DOHH2 (cell line): ENCODE results near the gene DCAF4.

Experiments used
- H3F3A ChIP-seq: fragments of 200-600 bp; sonication (generic), shearing (Covaris generic); 2 replicates; pipeline ENCODE4 v1.6.0; 2016; ENCODE audit warnings: antibody characterized with exemption, mild to moderate bottlenecking; ENCODE audit not compliant: control insufficient read depth, insufficient read depth
- H3K27ac ChIP-seq: fragments of 200-600 bp; sonication (generic); 2 replicates; pipeline ENCODE4 v1.5.1; 2014; ENCODE audit warnings: low read depth, mild to moderate bottlenecking, low read length, moderate library complexity
- H3K27me3 ChIP-seq: fragments of 200-600 bp; sonication (generic); 2 replicates; pipeline ENCODE4 v1.6.1; 2014; ENCODE audit warnings: mild to moderate bottlenecking, low read length, mixed read lengths; ENCODE audit not compliant: control insufficient read depth
- H3K36me3 ChIP-seq: fragments of 200-600 bp; sonication (generic); 2 replicates; pipeline ENCODE4 v1.6.1; 2014; ENCODE audit warnings: mild to moderate bottlenecking, low read length, moderate library complexity, mixed read lengths; ENCODE audit not compliant: control insufficient read depth
- H3K4me1 ChIP-seq: fragments of 200-600 bp; sonication (generic); 2 replicates; pipeline ENCODE4 v1.6.1; 2014; ENCODE audit warnings: mild to moderate bottlenecking, low read length, mixed read lengths; ENCODE audit not compliant: control insufficient read depth
- H3K4me2 ChIP-seq: fragments of 200-600 bp; sonication (generic); 2 replicates; pipeline ENCODE4 v1.6.0; 2014; ENCODE audit warnings: mild to moderate bottlenecking, low read length, moderate library complexity
- H3K4me3 ChIP-seq: fragments of 200-600 bp; sonication (generic); 2 replicates; pipeline ENCODE4 v1.5.1; 2014; ENCODE audit warnings: mild to moderate bottlenecking, low read length, mixed read lengths
- H3K79me2 ChIP-seq: fragments of 200-600 bp; sonication (generic); 2 replicates; pipeline ENCODE4 v1.6.1; 2014; ENCODE audit warnings: mild to moderate bottlenecking, low read length, mixed read lengths; ENCODE audit not compliant: control insufficient read depth
- H3K9me2 ChIP-seq: fragments of 200-600 bp; sonication (generic); replicated peaks from 2 replicates; pipeline ENCODE4 v1.6.1; 2014; ENCODE audit warnings: mild to moderate bottlenecking, low read length, mixed read lengths; ENCODE audit not compliant: control insufficient read depth
- H3K9me3 ChIP-seq: fragments of 200-600 bp; sonication (generic); 2 replicates; pipeline ENCODE4 v1.6.1; 2014; ENCODE audit warnings: antibody characterized with exemption, low read length, mixed read lengths; ENCODE audit not compliant: control insufficient read depth, insufficient read depth
- H4K20me1 ChIP-seq: fragments of 200-600 bp; sonication (generic); 2 replicates; pipeline ENCODE4 v1.6.0; 2014; ENCODE audit warnings: low read depth, mild to moderate bottlenecking, antibody characterized with exemption, low read length, moderate library complexity; ENCODE audit not compliant: control insufficient read depth, insufficient read depth
- EZH2phosphoT487 ChIP-seq: fragments of 200-600 bp; sonication (generic); IDR thresholded peaks from 2 replicates; pipeline ENCODE4 v1.6.1; 2017; ENCODE audit warnings: borderline replicate concordance, mild to moderate bottlenecking, antibody characterized with exemption, low read length, moderate library complexity, mixed read lengths
- TF ChIP-seq, protein P1 (sequence below): fragments of 200-600 bp; sonication (generic); IDR thresholded peaks from one replicate; pipeline ENCODE4 v1.5.1; 2014; ENCODE audit warnings: antibody characterized with exemption, mild to moderate bottlenecking, low read depth, low read length; ENCODE audit not compliant: poor library complexity, severe bottlenecking

Gene DCAF4

DNA sequence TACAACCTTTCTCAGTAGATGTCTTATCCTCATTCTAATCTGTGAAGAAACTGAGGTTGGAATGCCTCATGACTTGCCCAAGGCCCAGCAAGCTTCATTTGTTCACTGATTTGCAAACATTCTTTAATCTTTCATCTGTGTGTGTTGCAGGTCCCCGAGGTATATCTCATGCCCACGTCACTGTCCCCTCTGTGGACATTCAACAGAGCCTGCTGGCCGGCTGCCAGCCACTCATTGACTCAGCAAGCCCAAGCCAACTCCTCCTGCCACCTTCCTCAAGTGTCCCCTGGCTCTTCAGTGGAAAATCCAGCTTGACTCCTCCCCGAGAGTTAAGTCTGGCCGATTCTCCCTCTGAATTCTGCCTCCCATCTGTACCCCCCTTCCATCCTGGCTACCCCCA is 1.9 kb upstream of the DCAF4 start:
- H4K20me1 ChIP-seq: no peaks in the 10 kb centered on the region
- no peak for TF ChIP-seq EZH2phosphoT487
- TF ChIP-seq, protein P1, sequence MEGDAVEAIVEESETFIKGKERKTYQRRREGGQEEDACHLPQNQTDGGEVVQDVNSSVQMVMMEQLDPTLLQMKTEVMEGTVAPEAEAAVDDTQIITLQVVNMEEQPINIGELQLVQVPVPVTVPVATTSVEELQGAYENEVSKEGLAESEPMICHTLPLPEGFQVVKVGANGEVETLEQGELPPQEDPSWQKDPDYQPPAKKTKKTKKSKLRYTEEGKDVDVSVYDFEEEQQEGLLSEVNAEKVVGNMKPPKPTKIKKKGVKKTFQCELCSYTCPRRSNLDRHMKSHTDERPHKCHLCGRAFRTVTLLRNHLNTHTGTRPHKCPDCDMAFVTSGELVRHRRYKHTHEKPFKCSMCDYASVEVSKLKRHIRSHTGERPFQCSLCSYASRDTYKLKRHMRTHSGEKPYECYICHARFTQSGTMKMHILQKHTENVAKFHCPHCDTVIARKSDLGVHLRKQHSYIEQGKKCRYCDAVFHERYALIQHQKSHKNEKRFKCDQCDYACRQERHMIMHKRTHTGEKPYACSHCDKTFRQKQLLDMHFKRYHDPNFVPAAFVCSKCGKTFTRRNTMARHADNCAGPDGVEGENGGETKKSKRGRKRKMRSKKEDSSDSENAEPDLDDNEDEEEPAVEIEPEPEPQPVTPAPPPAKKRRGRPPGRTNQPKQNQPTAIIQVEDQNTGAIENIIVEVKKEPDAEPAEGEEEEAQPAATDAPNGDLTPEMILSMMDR: no peak
- H3K4me2 ChIP-seq: no peak overlapping the region
- peaks cover 27% of the 10 kb centered on the region for H3K79me2 ChIP-seq
- no peak overlapping the region for H3K27ac ChIP-seq
- H3K4me3 ChIP-seq: no peak overlapping the region
- H3F3A ChIP-seq: no peaks in the 10 kb centered on the region
- no peaks in the 10 kb centered on the region for H3K9me3 ChIP-seq
- no peaks in the 10 kb centered on the region for H3K36me3 ChIP-seq
- peaks cover 14% of the 10 kb centered on the region for H3K27me3 ChIP-seq
- H3K4me1 ChIP-seq: peaks cover 12% of the 10 kb centered on the region
- no peaks in the 10 kb centered on the region for H3K9me2 ChIP-seq

DNA sequence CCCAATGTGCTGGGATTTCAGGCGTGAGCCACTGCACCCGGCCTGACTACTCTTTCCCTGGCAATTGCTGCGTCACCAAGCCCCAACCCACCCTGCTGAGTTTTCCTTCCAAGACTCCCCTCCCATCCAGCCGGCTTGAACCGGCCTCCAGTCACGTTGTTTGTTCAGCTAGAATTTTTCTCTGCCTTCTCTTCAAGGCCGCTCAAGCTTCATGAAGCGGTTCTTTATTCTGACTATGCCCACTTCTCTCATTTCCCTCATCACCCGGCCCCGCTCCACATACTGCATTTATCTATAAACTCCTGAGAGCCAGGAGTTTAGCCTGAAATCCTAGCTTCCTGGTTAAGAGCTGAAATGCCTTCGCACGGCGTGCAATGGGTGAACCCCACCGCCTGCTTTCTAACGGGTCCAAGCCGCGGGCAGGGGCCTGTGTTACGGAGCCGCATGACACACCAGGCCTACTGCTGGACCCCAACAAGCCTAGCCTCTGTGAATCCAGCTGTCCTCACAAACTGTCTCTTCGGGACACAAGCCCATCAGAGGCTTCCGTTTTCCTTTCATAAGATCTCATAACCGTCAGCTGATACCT is 999 bp upstream of the DCAF4 start:
- Histone ChIP-seq H3K9me2 (no peaks in the 10 kb centered on the region), H3F3A (no peaks in the 10 kb centered on the region), H3K9me3 (no peaks in the 10 kb centered on the region), H3K36me3 (no peaks in the 10 kb centered on the region), H3K4me2 (peak overlapping the region; percentile 75), H3K27me3 (peaks cover 7% of the 10 kb centered on the region), H3K4me1 (peaks cover 12% of the 10 kb centered on the region), H3K79me2 (peaks cover 37% of the 10 kb centered on the region), H3K4me3 (peak overlapping the region; percentile 88), H3K27ac (no peak overlapping the region), H4K20me1 (no peaks in the 10 kb centered on the region)
- TF ChIP-seq, protein P1: no peak
- TF ChIP-seq EZH2phosphoT487: no peak

DNA sequence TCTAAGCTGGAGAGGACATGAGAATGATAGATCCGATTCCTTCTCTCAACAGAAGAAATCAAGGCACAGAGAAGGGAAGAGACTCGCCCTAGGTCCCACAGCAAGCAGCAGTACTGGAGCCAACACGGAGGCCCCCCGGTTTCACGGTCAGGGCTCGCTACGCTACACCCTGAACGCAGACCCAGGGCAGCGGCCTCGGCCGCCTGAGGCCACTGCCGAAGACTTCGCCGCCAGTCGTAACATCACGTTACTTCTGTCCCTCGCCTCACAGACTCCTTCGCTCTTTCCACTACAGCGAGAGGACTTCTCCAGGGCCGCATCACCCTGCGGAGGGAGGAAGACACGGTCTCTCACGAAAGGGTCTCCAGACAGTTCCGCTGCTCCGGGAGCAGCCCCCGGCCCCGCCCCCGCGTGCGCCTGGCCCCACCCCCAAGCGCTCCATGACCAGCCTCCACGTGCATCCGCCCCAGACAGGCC is 411 bp upstream of the DCAF4 start:
- no peak for TF ChIP-seq EZH2phosphoT487
- TF ChIP-seq, protein P1: no peak
- Histone ChIP-seq H3K27ac (no peak overlapping the region), H3K9me3 (no peaks in the 10 kb centered on the region), H3F3A (no peaks in the 10 kb centered on the region), H3K36me3 (no peaks in the 10 kb centered on the region), H3K27me3 (peaks cover 5% of the 10 kb centered on the region), H3K79me2 (peaks cover 42% of the 10 kb centered on the region), H3K4me3 (peak overlapping the region; percentile 88), H3K9me2 (no peaks in the 10 kb centered on the region), H3K4me2 (peak overlapping the region; percentile 75), H4K20me1 (no peaks in the 10 kb centered on the region), H3K4me1 (peaks cover 12% of the 10 kb centered on the region)
